CD4-positive, alpha-beta T cell treated with Interleukin-4 for 4 hours (primary cell): ENCODE data around the gene LARP4B.

Experiments
- DNase-seq: peaks from one replicate; pipeline ENCODE4 v3.0.0-alpha.2; 2020

Gene LARP4B

DNA sequence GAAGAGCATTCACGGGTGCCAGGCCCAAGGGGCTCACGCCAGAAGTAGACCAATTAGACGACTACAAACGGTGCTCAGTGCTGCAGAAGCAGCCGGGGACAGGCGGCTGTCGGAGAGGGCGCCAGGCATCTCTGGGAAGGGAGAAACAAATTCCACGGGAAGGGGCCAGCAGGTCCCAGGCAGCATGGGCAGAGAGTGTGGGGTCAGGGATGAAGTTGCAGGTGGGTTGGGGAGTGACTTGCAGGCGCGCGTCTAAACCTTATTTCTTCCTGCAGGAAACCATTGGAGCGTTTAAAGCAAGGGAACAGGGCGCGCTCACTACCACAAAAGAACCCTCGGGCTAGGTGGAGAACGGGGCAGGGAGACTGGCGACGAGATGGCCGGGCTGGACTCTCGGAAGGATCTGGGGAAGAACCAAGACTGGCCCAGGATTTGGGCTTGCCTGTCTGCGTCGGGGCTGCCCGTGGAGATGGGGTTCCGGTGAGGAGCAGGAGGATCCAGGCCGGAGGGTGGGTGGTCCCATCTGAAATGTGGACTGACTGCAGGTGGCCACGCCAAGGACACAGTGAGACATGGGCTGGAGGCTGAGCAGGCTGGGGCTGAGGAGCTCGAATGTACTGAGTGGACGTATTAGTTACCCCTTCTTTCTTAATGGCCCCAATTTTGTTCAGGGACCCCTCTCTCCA, 125.7 kb downstream of the LARP4B start:
- DNase-seq = no peak

DNA sequence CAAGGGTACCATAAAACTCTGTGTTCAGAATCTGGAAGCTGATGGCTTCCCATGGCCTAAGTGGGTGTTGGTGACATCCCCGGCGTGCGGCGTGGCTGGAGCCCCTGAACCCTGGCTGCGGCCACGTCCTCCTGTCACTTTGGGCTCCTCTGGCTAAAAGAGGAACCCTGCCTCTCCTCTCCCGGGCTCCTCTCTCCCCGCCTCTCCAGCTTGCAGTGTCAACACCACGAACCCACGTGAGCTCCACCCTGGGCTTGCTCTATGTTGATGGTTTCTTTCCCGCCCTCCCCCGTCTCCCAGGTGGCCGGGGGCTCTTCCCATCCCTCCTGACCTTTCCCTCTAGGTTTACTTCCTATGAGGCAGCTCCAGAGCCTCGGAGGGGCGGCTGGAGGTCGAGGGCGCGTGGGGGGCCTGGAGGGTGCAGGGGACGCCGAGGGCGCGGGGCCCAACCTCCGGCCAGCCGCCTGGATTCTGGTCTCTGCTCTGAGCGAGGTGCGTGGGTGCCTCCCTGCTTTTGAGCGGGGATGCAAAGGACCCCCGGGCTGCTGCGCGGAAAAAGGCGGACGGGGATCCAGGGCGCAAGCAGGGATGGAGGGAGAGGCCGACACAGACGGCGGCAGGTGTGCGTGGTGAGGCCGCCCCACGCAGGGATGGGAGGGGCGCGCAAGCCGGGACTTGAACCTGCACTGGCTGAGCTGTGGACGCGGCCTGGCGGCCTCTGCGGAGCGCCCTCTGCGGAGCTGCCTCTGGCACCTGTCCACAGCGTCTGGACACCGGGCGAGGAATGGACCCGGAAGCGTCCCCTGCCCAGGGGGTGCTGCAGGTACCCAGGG, 126.5 kb downstream of the LARP4B start:
- no peak for DNase-seq

GRCh38 chr10:804191-804781, 127.2 kb downstream of the LARP4B start:
- DNase-seq = no peak

DNA sequence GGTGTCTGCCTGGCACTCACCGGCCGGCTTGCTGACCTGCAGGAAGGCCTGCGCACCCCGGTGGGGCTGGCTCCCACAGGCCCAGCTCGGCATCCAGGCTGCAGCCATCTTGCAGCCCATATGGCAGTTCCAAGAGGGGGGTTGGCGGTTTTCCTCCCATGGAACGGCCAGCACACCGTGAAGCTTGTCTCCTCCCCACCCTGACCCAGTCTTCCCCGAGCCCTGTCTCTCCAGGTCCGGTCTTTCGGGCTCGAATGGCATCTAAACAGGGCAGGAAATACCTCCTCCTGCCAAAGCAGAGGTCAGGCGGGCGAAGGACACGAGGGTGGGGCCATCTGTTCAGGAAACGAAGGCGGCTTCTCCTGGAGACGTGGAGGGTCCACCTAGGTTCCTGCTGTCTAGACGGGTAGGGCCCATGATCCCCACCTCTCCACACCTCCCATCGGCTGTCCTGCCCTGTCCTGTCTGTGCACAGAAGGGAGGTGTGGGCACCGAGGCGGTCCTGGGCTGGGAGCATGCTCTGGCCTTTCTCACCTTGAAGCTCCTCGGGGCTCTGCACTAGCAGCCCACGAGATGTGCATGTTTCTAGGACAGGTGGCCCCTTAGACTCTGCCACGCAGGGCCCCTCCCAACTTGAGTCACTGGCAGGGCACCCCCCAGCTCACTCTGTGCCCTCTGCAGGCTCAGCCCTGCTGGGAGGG, 128.3 kb downstream of the LARP4B start:
- no peak for DNase-seq

DNA sequence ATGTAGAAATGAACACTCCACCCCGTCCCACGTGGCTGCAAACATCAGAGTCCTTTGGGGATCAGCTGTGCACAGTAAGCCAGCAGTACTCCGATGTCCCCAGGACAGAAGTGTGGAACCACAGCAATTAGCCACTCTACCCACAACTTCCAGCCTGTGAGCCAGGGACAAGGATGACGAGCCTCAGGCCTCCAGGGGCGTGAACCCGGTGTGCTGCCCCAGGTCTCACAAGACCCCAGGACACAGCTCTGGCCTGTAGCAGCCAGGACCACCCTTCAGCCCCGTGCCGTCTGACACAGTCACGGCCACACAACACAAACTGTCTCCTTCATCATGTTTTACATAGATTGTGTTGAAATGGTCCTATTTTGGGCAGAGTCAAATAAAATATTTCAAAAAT, 129.0 kb downstream of the LARP4B start:
- no peak for DNase-seq

GRCh38 chr10:797179-797578, 134.3 kb downstream of the LARP4B start:
- no peak for DNase-seq

- DNase-seq = no peak
These were observed 135.3 kb downstream of the LARP4B start for GRCh38 chr10:796233-796632.

DNA sequence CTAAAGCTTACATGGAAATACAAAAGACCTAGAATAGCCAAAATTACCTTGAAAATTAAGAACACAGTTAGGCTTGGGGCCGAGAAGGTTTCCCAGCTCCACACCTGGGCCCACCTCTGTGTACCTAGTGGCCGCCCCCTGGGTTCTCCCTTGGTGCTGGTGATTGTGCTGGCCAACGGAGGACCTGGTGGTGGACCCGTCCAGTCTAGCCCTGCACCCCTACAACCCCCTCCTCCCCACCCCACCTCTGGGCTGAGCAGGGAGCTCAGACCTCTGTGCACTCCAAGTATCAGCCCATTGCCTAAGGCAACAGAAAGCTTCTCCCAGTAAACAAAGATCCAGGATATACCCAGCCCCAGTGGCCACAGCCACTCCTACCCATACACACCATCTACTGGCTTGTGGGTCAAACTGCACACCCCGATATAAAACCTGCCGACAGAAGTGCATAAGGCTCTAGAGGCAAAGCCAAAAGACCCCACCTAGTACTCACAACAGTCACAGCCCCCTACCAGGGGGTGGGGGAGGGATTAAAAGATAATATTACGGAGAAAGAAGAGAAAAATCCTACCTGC, 137.0 kb downstream of the LARP4B start:
- DNase-seq = no peak

DNA sequence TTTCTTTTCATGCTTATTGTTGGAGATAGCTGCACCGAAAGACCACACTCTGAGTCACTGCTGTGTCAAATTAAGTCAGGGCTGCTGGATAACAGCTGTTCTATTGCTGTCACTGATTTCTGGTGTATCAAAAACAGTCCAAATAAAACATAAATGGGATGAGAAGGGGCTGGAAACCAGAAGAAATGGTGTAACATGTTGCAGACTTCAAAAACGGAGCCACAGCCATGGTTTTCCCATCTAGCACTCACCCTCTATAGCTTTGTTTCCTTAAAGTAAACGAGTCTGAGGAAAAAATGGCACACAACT, 138.8 kb downstream of the LARP4B start:
- DNase-seq = no peak

DNA sequence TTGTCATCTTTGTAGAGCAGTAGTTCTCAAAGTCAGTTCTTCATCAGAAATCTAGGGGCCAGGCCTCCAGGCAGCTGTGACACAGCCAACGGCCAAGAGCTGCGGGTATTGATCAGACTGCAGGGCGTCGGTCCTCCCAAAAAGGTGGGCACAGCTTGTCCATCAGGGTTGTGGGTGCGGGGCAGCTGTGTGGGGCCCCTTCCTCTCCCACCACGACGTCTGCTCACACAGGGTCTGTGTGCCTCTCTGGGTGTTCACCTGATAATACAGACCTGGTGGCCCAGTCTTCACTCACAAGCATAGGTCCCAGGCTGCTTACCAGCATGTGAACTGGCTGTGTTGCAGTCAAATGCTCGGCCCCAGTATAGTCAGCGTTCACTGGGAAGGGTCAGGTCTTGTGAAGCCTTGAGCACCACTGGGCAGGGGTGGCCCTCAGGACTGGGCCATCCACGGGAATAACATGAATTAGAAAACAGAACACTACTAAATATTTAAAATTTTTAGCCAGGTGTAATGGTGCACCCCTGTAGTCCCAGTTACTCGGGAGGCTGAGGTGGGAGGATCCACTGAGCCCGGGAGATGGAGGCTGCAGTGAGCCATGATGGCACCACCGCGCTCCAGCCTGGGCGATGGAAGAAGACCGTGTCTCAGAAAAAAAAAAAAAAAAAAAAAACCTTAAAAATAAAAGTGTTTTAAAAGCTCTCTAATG, 139.3 kb downstream of the LARP4B start:
- no peak for DNase-seq

GRCh38 chr10:791639-792038, 139.9 kb downstream of the LARP4B start:
- DNase-seq = no peak

- no peak for DNase-seq
These were observed 140.5 kb downstream of the LARP4B start for GRCh38 chr10:790821-791551.

- no peak for DNase-seq
These were observed 141.4 kb downstream of the LARP4B start for GRCh38 chr10:789831-790701.

- no peak for DNase-seq
These were observed 142.4 kb downstream of the LARP4B start for GRCh38 chr10:788796-789748.

DNA sequence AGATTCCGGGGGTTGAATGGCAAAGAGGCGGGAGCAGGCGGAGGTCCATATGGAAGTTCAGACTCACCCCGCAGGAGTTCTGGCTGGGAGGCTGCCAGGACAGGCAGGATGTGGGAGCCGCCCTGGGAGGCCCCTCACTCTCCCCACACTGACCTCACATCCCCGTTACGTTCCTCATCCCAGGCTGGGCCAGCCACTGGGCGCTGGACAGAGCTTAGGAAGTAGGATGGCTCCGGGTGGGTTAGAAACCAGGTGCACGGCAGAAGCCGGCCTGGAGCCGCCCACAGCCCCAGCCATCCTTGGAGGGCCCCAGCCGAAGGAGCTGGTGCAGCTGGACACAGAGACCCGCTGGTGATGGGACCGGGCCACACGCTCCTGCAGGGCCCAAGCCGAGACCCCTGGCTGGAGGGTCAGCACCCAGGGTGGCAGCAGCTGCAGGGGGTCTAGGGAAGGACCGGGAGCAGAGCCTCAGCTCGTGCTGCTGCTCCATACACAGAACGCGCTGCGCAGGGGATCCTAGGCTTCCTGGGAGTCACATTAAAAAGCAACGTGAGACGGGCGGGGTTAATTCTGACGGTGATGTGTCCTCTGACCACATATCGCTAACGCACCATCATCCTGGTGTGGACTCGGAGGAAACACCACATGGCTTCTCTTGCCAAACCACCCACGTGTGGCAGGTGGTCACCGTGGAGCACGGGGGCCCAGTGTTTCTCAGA, 143.4 kb downstream of the LARP4B start:
- no peak for DNase-seq

GRCh38 chr10:786633-787474, 144.7 kb downstream of the LARP4B start:
- DNase-seq = no peak

- no peak for DNase-seq
These were observed 145.7 kb downstream of the LARP4B start for GRCh38 chr10:785861-786214.
